ENCODE measurements around the gene SLC6A1.

The SLC6A1 gene

GRCh38 chr3:11006986-11007933 lies 14.7 kb downstream of the SLC6A1 start:
- Histone ChIP-seq H4K20me1 (ENCODE audit: insufficient read depth, low read length) (no peaks in the 10 kb centered on the region), H3K36me3 (replicated peaks; ENCODE audit: low read depth, low read length) (no peaks in the 10 kb centered on the region), H3K4me1 (ENCODE audit: low read length) (no peaks in the 10 kb centered on the region), H3K27me3 (ENCODE audit: low read depth, low read length) (peaks cover 26% of the 10 kb centered on the region; the same call in 1 of the 2 replicates), H3K4me3 (ENCODE audit: low read length) (no peak overlapping the region), H3K9me3 (ENCODE audit: insufficient read depth, low read length) (no peaks in the 10 kb centered on the region), H3K79me2 (ENCODE audit: low read length) (no peaks in the 10 kb centered on the region), H3K4me2 (ENCODE audit: low read length) (no peak overlapping the region), H2AFZ (ENCODE audit: low read depth, low read length) (no peak overlapping the region), H3K27ac (ENCODE audit: low read length) (no peak overlapping the region), H3K9ac (ENCODE audit: low read length) (no peak overlapping the region)
- no peak for TF ChIP-seq CTCF (IDR thresholded peaks at IDR 0.05; ENCODE audit: low read depth, low read length)
- no peak for TF ChIP-seq EZH2phosphoT487 (IDR thresholded peaks at IDR 0.05; ENCODE audit: low read depth)

GRCh38 chr3:11009898-11010297 lies 17.4 kb downstream of the SLC6A1 start:
- Histone ChIP-seq H2AFZ (ENCODE audit: low read depth, low read length) (no peak overlapping the region), H3K27me3 (ENCODE audit: low read depth, low read length) (peaks cover 25% of the 10 kb centered on the region)

GRCh38 chr3:11010426-11011165 lies 18.0 kb downstream of the SLC6A1 start:
- Histone ChIP-seq H3K9me3 (ENCODE audit: insufficient read depth, low read length) (no peaks in the 10 kb centered on the region), H3K27ac (ENCODE audit: low read length) (no peak overlapping the region), H3K9ac (ENCODE audit: low read length) (no peak overlapping the region), H3K79me2 (ENCODE audit: low read length) (no peaks in the 10 kb centered on the region), H2AFZ (ENCODE audit: low read depth, low read length) (no peak overlapping the region), H4K20me1 (ENCODE audit: insufficient read depth, low read length) (no peaks in the 10 kb centered on the region), H3K27me3 (ENCODE audit: low read depth, low read length) (peaks cover 22% of the 10 kb centered on the region), H3K36me3 (replicated peaks; ENCODE audit: low read depth, low read length) (no peaks in the 10 kb centered on the region), H3K4me2 (ENCODE audit: low read length) (no peak overlapping the region), H3K4me3 (ENCODE audit: low read length) (no peak overlapping the region), H3K4me1 (ENCODE audit: low read length) (no peaks in the 10 kb centered on the region)
- no peak for TF ChIP-seq EZH2phosphoT487 (IDR thresholded peaks at IDR 0.05; ENCODE audit: low read depth)
- no peak for TF ChIP-seq CTCF (IDR thresholded peaks at IDR 0.05; ENCODE audit: low read depth, low read length)

More at GRCh38 chr3:11009898-11010297, 17.4 kb downstream of the SLC6A1 start:
- Histone ChIP-seq H3K9ac (ENCODE audit: low read length) (no peak overlapping the region), H4K20me1 (ENCODE audit: insufficient read depth, low read length) (no peaks in the 10 kb centered on the region), H3K9me3 (ENCODE audit: insufficient read depth, low read length) (no peaks in the 10 kb centered on the region), H3K4me2 (ENCODE audit: low read length) (no peak overlapping the region), H3K4me3 (ENCODE audit: low read length) (no peak overlapping the region), H3K79me2 (ENCODE audit: low read length) (no peaks in the 10 kb centered on the region), H3K36me3 (replicated peaks; ENCODE audit: low read depth, low read length) (no peaks in the 10 kb centered on the region), H3K27ac (ENCODE audit: low read length) (no peak overlapping the region), H3K4me1 (ENCODE audit: low read length) (no peaks in the 10 kb centered on the region)
- TF ChIP-seq EZH2phosphoT487 (IDR thresholded peaks at IDR 0.05; ENCODE audit: low read depth) (no peak), CTCF (IDR thresholded peaks at IDR 0.05; ENCODE audit: low read depth, low read length) (no peak)

- H2AFZ ChIP-seq (ENCODE audit: low read depth, low read length), result no peak overlapping the region
- H4K20me1 ChIP-seq (ENCODE audit: insufficient read depth, low read length), result no peaks in the 10 kb centered on the region
- H3K4me2 ChIP-seq (ENCODE audit: low read length), result no peak overlapping the region
- H3K4me1 ChIP-seq (ENCODE audit: low read length), result no peaks in the 10 kb centered on the region
- no peaks in the 10 kb centered on the region for H3K79me2 ChIP-seq (ENCODE audit: low read length)
- H3K27ac ChIP-seq (ENCODE audit: low read length), result no peak overlapping the region
- H3K9me3 ChIP-seq (ENCODE audit: insufficient read depth, low read length), result no peaks in the 10 kb centered on the region
- no peak for TF ChIP-seq CTCF (IDR thresholded peaks at IDR 0.05; ENCODE audit: low read depth, low read length)
- no peak for TF ChIP-seq EZH2phosphoT487 (IDR thresholded peaks at IDR 0.05; ENCODE audit: low read depth)
- H3K36me3 ChIP-seq (replicated peaks; ENCODE audit: low read depth, low read length), result no peaks in the 10 kb centered on the region
- H3K4me3 ChIP-seq (ENCODE audit: low read length), result no peak overlapping the region
- H3K27me3 ChIP-seq (ENCODE audit: low read depth, low read length), result peaks cover 20% of the 10 kb centered on the region
- H3K9ac ChIP-seq (ENCODE audit: low read length), result no peak overlapping the region
These were observed 21.7 kb downstream of the SLC6A1 start for GRCh38 chr3:11014253-11014652.

All from OCI-LY3 (cell line).